Measurements from ENCODE around the gene FDXR.
"Not testable (repeated sequence)": the region's sequence is repeated elsewhere in the genome, so short reads cannot be mapped to it uniquely, and the experiment has no call there.

FDXR gene

DNA sequence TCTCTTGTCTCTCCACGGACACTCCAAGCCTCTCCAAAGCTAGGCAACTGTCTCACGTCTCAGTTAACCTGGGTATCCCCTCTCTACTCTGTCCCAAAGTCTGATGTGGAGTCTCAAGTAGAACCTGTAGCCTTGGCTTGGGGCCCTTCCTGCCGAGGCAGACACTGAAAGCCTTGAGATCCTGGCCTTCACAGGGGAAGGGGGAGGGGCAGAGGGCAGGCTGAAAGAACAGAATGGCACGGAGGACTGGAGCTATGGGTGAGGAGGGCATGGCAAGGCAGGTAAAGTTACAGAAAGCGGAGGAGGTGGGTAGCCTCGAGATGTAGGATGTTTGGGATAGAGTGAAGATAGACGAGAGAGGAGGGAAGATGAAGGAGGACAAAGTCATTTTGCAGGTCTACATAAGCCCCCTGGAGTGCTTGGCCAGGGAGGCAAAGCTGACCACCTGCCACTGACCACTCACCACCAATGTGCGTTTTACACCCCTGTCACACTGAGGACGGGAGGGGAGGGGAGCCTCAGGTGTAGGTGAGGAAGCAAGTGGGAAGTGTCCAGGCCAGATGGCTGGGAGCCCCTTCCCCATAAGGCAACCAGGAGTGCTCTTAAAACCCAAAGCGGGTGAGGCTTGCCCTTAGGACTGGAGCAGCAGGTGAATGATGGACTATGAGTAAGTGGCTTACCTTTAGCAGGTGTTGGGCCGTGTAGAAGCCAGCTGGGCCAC lies 1.3 kb downstream of the FDXR start:
- no peak for DNase-seq

DNA sequence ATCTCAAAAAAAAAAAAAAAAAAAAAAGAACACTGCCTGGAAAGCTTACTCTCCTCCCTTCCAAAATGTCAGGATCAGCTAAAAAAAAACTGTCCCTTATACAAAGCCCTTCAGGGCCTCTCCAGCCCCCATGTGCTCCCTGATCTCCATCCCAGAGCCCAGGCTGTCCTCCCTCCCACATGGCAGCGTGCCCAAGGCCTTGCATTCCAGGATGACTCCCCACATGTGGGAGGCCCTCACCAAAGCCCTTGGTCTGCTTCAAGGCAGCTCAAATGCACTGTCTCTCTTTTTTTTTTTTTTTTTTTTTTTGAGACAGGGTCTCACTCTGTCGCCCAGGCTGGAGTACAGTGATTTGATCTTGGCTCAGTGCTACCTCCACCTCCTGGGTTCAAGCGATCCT lies 2.3 kb downstream of the FDXR start:
- DNase-seq: no peak

DNA sequence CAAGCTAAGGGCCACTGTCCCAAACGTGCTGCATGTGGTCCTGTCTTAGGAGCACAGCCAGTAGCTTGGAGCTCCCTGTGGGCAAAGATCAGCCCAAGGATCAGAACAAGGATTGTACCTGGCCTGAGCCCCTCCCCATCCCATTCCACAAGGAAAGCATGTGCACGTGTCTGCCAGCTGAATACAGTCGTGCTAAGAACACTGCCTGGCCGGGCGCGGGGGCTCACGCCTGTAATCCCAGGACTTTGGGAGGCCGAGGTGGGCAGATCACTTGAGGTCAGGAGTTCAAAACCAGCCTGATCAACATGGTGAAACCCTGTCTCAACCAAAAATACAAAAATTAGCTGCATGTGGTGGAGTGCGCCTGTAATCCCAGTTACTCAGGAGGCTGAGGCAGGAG lies 2.8 kb downstream of the FDXR start:
- not testable (repeated sequence) for DNase-seq

DNA sequence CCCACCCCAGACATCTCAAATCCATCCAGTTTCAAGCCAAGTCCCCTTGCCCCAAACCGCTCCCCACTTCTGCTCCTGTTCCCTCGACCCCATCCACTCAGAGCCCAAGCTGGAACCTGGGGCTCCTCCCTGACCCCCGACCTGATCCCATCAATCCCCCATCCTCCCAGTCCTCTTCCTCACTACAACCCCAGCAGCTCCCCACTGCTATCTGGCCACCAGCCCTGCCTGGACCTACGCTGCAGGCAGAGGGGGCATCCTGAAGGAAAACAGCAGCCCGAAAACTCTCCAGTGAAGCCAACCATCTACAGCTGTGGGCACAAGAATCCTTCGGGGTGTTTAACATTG lies 3.9 kb downstream of the FDXR start:
- DNase-seq: no peak

DNA sequence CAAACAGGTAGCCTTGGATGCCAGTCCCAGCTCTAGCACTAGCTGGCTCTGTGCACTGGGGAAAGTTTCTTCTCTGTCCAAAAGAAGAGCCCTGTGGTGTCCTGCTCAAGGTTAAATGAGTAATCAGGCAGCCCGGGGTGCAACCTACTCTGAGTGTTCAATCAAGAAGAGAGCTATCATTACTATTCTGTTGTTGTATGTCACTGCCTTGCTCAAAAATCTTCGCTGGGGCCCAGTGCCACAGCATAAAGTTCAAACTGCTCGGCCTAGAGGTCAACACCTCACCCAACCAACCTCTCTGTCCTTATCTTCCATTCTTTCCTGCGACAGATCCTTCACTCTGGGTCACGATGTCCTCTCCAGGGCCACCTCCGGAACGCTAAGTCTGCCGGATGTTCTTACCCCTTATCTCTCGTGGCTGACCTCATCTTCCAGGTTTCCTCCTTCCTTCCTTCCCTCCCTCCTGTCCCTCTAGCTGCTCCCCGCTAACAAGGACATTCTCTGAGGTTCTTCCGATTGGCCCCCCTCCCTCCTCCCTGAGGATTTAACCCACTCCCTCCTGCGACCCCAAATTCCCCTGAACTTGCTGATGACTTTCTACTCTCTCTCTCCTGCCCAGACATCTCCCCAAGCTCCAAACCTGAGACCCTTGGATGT lies 4.4 kb downstream of the FDXR start:
- DNase-seq: no peak

DNA sequence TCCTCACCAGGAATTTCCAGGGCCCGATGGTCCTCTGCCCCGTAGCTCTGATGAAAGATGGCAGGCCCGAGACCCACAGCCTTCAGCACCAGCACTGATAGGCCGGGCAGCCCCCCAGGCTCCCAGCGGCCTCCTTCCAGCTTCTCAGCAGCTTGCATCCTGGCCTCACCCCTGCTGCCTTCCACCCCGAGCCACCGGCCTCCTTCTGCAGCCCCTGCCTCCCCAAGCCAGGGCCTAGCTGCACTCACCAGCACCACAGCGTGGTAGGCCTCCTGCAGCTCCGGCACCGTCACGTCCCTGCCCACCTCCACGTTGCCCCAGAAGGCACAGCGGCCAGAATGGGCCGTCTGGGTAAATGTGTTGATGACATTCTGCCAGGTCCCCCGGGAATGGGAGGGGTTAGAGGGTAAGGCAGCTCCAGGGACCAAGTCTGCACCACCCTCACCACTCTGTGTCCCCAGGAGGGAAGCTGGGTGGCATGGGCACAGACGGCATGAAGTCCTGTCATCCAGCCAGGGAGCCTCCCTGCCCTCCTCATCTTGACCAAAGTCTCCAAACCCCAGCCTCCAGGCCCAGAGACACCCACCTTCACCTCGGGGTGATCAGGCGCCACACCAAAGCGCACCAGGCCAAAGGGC lies 6.5 kb downstream of the FDXR start:
- no peak for DNase-seq

DNA sequence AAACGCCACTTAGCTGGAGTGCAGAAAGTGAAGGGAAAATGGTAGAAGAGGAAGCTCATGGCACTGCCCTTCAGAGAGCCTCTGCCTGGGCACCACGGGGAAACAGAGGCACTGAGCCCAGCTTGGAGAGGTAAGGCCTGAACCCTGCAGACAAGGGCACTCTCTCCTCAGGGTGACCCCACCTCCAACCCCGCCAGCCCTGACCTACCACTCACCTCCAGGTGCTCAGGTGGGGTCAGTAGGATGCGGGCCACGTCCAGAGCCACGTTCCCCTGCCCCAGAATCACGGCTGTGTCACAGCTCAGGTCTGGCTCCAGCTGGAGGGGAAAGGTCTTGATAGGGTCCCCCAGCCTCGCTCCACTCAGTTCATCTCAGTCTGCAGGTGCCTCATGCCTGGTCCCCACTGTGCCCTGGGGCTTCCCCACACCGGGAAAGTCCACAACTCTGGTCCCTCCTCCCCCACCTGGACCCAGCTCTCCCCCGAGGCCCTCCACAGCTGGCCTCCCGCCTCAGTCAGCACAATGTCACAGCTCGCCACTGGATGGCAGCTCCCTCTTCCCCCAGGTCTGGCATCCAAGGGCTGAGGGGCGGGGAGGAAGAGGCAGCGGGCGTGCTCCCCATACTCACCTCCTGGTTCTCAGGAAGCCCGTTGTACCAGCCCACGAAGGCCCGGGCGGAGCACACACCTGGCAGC lies 7.1 kb downstream of the FDXR start:
- no peak for DNase-seq

DNA sequence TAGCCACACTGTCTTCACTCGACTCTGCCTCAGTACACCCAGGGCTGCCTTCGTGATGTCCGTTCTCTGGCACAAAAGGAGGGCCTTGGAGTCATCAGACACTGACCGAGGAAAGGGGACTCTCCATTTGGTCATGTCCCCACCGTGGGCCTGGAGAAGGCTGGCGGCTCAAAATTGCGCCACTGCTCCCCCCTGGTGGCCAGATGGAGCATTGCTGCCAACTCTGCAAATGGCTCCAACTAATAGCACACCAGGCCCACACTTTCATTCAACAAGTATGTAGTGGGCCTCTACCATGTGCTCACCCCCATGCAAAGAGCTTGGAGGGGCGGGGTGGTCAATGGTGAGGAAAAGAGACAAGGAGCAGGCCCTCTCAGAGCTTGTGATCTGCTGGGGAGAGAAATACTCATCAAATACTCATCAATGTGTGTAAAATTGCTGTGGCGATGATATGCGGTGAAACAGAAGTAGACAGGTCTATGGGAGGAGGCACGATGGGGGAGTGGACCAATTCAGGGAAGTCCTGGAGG lies 7.9 kb downstream of the FDXR start:
- peak; percentile 70 for DNase-seq

DNA sequence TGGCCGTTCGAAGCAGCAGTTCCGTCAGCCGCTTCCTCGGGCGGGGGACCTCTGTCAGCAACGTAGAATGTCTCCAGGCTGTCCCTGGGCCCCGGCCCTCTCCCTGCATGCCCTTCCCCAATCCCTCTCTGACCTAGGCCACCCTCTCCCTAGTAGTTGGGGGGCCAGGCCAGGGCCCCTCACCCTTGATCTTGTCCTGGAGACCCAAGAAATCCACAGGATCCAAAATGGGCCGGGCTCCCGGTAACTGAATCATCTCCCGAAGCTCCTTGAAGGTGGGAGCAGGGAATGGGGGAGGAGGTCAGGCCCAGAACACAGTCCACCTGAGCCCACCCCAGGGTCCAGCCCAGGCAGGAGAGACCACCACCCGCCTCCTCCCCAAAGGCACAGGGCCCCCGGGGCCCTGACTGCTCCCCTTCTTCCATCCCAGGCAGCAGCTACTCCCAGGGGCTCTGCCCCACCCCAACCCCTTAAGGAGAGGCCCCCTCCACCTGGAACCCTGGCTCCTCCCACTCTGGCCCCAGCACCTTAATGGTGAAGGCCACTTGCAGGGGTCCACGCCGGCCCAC lies 8.4 kb downstream of the FDXR start:
- DNase-seq: no peak

DNA sequence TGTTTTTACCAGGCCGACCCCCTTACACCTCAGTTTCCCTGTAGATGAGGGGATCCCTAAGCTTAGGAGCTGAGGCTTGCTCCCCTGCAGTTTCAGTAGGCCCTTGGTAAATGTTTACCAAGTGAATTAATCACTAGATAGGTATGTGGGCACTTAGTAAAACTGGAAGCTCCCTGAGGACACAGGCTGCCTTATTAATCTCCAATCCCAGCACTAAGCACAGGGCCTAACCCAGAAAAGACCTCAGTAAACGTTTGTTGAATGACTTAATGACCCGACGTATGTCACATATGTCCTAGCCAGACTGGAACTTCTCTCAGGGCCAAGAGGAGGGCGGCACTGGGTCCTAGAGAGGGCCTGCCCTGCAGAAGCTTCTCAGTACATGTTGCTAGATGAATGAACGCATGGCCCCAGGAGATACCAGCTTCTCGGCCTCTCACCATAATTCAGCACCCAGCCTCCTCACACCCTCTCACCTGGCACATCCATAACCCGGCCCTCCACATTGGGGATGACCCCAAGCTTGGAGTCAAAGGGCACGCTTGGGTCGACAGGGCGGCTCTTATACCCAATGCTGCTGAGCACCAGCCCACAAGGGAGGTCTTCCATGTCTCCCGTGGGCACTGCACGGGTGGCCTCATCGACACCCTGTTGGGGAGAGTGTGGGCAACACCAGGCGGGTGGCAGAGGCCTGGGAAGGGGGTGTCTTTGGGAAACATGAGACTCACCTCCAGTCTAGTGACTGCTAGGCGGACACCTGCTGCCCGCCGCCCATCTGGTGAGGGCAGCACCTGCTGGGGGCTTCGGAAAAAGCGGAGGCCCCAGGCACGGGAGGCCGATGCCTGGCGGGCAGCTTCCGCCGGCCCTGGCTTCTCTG lies 9.1 kb downstream of the FDXR start:
- DNase-seq: no peak

DNA sequence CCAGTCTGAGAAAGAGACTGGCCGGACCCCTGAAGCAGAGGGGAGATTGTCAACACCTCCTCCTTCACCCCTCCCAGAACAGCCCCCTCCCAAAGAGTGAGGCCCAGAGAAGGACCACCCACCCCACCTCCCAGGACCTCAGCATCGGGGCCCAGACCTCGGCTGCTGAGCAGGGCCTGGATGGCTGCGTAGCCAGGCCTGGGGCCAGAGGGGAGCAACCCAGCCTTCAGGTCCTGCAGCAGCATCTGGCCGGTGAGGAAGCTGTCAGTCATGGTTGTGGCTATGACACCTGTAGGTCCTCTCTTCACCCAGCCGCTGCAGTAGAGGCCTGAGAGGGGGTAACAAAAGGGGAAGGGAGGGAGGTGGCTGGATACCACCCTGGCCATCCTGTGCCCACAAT lies 9.9 kb downstream of the FDXR start:
- DNase-seq: no peak

DNA sequence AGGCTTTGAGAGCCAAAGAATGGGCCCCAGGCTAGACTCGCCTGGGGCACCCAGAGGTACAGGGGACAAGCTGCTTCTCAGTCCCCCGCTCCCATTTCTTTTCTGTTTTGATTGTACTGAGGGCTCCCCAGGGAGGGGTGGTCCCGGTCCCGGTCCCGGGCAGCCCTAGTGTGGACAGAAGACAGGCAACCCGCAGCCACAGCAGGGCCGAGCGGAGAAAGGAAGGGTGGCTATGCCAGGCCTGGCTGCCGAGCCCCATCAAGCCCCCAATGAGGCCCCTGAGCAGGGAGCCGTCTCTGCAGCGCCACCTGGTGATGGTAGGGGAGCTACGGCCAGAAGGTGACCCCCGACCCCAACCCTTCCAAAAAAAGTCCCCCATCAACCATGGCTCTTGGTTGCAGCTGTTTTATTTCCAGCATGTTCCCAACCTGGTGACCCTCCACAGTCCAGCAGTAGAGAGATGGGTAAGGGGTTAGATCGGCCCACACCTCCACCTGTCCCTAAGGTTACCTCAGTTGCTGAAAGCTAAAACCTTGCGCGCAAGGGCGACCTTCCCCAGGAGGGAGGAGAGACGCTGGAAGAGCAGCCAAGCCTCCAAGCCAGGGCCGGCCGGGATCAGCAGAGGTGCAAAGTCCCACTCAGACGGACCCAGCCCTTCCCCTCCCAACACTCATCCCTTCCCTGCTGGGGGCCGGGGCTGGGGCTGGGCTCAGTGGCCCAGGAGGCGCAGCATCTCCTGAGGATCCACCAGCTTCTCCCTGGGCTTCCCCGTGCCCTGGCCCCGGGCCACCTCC lies 10.5 kb downstream of the FDXR start:
- peak; percentile 78 for DNase-seq

DNA sequence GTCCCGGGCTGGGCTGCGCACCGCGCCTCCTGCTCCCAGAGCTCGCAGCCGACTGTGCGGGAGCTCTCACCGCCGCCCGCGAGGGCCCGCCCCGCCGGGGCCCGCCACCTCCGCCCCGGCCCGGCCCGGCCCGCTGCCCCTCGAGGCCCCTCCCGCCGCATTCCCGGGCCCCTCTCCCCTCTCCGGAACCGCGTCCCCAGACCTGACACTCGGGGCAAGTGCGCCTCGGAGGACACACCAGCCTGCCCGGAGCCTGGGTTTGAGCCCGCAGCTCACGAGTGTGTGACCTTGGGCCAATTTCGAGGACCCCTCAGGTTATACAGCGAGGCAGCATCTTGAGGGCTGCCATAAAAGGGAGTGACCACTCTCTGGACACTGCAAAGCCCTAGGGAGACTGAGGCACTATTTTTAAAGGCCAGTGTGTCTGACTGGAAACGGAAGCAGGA lies 11.1 kb downstream of the FDXR start:
- DNase-seq: no peak

DNA sequence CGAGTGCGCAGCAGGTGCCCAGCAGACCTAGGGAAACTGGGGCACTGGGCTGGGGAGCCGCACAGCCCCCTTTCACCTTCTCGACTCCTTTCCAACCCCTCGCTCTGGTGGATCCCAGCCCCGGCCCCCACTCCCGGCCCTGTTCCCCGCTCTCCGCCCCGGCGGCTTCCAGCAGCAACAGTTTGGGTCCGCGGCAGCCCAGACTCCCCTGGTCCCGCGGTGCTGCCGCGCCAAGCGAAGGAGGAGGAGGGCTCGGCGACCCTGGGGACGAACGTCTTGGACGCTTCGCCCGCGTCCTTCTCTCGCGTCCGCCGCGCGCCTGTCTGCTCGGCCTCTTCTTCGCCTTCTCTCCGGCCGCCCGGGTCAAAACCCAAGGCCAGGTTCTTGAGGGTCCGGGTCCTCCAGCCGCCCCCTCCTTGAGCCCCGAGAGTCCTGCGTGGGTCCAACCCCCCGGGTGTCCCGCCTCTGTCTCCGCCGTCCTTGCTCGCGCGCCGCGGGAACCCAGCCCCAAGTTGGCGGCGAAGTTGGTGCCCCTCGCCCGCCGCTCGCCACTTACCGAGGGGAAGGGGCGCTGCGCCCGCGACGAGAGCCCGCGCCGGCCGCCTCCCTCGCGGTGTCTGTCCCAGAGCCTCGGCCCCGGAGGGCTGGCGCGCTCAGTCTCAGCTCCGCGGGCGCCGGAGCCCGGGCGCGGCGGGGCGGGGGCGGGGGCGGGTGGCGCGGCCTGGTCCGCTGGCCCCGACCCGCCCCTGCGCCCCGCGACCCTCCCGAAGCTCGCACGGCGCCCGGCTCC lies 11.7 kb downstream of the FDXR start:
- DNase-seq: no peak

DNA sequence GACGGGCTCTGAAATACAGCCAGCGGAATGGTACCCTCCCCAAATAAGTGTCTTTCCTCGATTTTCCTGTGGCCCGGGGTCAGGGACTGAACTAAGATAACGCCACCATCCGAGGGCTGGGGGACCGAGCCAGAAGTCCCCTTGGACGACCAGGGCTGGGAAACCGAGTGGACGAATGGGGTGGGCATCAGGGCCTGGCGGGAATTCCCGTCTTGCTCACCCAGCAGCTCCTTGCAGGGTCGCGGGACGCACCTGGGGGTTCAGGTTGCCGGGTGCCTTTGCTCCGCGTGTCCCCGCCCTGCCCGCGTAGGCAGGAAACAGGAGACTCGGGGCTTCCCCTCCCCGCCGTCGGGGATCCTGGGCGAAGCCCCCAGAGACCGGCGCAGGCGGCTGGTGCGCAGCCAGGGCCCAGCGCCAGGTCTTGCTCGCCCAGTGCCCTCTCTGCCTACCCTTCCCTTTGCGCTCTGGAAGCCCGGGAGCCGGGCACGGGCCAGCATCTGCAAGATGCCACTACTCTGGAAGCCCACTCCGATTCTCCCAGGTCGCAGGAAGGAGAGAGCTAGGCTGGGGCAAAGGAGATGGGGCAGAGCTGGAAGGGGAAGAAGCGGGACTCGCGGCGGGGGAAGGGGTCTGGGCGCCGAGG lies 12.4 kb downstream of the FDXR start:
- DNase-seq: peak; percentile 36

DNA sequence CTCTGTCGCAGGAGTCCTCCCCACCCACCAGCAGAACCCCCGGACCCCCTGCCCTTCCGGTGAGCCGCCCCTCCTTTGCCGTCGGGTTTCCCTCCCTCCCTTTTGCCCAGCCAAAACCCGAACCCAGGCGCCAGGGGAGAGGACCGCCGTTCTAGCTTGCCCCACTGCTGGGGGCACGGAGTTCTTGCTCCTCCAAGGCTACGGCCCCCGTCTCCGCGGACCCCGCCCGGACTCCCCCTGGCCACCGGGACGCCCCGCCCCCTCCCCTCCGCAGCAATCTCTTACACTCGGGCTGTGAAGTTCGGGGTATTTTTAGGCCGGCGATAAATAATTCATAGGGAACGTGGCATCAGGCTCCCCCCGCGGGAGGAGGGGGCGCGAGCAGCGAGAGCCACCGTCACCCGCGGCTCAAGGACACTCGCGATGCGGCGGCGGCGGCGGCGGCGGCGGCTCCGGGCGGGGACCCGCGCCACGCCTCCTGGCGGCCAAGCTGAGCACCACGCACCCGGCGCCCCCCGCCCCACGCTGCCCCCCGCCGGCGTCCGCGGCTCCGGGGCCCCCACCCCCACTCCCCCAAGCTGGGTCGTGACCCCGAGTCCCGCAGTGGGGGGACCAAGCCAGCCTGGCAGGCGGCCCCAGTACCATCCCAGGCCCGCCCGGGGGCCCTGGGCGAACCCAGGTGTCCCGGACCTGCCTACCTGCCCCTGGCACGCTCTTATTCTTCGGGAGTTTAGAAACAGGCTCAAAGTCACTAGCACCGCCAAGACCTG lies 13.2 kb downstream of the FDXR start, which contains the start of gene GRIN2C:
TSS of gene GRIN2C (minus strand) at position 427 of the 770 bp plus-strand sequence. CDS start 4,793 bp downstream, outside the sequence.
- peak; percentile 50 for DNase-seq

DNA sequence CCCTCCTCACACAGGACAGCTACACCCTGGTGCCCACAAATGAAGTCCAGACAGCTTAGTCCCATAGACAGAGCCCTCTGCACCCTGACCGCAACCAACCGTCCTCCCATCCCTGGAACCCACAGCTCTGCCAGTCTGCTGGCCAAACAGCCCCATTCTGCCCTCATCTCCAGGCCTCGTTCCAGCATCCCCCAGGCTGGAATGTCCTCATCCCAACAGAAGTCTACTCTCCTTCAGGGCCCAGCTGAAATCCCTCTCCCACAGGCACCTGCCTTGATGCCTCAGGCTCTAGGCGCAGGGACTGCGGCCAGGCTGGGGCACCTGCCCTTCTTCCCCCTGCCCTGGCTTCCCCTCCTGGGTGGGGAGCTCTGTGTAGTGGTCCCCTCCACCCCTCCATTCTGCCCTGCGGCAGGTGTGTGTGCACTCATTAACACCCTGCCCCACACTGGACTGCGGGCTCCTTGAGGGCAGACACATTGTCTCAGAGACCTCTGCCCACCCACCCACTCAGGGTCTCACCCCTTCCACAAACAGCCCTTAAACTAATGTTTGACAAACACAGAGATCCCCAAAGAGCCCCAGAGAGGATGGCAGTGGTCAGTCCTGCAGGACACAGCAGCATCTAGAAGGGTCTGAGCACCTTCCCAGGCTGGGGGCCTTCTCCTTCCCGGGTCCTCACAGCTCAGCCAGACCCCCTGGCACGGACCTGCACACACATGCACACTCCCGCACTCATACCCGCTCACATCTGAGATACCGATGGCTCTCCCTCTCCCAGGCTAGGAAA lies 13.9 kb downstream of the FDXR start:
- no peak for DNase-seq

DNA sequence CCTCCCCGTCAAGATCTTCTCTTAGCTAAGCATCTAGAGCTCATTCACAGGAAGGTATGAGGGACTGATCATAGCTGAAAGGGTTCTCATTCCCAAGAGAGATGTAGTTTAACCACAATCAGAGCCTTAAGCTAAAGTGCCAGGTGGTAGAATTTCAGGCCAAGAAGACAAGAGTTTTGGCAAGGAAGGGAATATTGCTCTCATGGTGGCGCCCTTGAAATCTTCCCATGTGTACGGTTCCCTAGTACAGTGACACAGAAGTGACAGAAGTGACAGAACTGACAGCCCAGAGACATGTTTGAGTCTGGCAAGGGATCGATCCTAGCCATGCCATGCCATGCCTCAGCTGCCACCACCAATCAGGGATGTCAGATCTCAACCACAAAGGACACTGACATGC lies 15.6 kb downstream of the FDXR start:
- DNase-seq: no peak

All from activated naive CD4-positive, alpha-beta T cell treated with anti-CD3 and anti-CD28 coated beads, Interleukin-2, amount 50 U/mL, for 16 hours (primary cell).